HG03139 (cell line): ENCODE measurements around the gene UBA1.

Source experiments
- ATAC-seq: cut with Tn5 transposase; IDR thresholded peaks from one replicate; pipeline ENCODE4 v1.9.1; 2021; ENCODE audit not compliant: unreplicated experiment

The UBA1 gene

DNA sequence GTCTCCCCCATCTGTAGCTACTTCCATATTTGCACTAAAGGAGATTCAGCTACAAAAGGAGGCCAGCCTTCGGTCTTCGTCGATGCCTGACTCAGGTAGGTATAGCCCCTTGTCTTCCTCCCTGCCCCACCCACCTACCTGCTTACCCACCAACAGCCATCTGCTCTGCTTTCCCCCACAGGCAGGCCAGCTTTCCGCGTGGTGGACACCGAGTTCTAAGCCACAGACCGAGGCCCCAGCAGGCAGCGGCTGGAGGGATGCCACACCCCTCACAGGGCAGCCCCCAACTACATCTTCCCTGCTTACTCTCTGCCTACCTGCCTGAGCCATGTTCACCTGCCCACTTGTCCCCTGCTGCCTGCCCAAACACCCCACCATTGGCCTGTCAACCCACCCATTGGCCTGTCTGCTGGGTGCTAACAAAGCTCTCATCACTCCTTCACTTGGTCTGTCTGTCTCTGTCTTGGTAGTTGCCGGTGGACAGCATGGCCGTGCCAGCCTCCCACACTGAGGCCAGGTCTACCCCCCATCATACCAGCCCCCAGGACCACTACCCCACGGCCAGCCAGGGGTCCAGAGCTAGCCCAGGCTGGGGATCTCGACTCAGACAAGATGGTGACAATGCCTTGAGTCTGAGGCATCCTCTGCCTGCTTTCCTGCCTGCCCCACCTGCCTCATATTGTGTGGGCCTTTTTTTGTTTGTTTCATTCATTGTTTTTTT lies 35.1 kb downstream of the UBA1 start:
- ATAC-seq, result no peak

DNA sequence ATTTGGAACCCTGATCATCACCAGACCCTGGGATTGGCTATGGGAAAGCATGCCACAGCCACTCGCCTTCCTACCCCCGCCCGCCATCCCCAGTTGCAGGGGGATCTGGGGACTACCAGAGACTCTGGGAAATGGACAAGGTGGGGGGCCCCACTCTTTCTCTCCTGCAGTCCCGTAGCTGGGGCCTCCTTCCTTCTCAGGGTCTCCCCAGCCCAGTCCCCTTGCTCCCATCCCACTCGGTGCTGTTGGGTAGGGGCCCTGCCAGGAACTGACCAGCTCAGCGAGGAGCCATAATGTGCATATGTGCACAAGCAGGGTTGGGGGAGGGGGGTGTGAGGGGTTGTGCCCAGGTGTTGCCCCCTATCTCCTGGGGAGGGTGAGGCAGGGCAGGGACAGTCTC lies 35.8 kb downstream of the UBA1 start:
- ATAC-seq, result no peak

DNA sequence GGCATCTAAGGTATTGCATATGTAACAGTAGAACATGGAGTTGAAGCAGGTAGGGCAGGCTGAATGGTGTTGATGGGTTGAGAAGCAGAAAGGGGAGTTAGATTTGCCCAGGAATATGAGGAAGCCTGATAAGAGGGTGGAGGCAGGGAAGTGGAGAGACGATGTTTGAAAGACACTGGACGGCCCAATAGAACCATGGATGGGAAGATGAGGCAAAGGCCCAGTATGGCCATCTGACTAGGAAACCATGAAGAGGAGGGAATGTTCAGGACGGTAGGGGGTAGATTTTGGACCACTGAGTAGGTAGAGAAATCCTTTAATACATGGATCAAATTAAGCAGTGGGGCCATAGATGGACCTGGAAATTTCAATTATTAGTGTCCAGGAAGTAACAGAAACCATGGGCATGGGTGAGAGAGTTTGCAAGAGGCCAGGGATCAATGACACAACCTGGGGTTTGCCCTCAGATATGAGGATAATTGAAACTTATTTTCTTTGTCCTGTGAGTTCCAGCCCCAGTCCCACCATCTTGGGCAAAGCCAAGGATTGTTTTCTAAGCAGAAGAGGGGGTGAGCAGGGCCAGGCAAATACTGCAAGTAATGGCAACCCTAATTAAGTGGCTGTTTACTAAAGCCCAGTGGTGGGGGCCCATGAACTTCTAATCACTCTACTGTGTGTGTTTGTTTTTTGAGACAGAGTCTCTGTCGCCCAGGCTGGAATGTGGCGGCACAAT lies 36.7 kb downstream of the UBA1 start:
- no peak for ATAC-seq

DNA sequence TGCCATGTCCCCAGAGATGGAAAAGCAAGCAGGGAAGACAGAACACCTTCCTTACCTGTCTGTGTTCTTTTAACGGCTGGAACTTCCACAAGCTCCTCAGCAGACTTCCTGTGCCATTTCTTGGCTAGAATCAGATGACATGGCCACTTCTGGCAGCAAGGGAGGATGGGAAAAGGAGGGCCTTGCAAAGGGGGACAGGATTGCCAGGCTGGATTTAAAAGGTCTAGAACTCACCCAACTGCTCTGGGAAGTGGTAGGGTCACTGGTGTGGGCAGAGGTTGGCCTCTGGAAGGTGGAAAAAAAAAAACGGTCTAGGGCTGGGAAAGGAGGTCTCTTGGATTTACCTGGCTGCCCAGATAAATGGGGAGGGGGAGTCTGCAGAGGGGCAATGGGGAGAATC lies 37.5 kb downstream of the UBA1 start:
- ATAC-seq, result no peak

DNA sequence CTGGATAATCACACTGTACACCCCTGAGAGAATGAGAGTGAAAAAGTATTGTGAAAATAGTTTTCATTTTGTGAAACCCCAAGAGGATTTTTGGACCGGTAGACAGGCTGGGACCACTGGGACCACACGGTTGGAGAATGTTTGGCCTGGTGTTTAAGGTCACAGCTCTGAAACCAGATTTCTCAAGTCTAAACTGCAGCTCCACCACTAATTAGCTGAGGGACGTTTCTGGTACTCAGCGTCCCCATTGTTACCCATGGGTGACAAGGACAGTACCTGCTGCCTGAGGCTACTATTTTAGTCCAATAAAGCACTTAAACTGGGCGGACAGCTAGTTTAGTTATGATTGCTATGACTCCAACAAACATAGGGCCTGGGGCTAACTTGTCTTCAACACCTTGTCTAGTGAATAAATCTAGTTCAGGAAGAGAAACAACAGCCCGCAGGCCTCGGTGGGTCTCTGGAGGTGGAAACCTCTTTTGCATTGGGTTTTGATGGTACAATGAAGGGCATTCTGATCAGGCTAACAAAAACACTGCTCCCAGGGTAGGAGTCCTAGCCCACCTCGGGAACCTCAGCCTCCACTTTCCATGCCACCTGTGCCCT lies 38.7 kb downstream of the UBA1 start:
- ATAC-seq, result no peak

DNA sequence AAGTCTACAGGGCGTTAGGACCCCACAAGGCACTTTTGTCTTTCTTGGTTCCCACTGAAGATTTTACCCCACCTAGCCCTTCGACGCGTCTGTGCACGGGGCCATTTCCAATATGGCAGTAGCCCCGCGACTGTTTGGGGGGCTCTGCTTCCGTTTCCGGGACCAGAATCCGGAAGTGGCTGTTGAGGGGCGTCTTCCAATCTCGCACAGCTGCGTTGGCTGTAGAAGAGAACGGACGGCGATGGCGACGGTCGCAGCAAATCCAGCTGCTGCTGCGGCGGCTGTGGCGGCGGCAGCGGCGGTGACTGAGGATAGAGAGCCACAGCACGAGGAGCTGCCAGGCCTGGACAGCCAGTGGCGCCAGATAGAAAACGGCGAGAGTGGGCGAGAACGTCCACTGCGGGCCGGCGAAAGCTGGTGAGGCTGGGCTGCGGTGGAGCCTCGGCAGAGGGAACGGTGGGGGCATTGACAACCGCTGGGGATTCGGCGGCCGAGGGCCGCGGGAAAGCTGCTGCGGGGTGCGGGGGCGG lies 39.2 kb downstream of the UBA1 start, which contains the start of gene USP11:
TSS of gene USP11 (plus strand) at position 207 of the 530 bp plus-strand sequence. CDS start at position 242, 35 bp downstream.
- no peak for ATAC-seq

DNA sequence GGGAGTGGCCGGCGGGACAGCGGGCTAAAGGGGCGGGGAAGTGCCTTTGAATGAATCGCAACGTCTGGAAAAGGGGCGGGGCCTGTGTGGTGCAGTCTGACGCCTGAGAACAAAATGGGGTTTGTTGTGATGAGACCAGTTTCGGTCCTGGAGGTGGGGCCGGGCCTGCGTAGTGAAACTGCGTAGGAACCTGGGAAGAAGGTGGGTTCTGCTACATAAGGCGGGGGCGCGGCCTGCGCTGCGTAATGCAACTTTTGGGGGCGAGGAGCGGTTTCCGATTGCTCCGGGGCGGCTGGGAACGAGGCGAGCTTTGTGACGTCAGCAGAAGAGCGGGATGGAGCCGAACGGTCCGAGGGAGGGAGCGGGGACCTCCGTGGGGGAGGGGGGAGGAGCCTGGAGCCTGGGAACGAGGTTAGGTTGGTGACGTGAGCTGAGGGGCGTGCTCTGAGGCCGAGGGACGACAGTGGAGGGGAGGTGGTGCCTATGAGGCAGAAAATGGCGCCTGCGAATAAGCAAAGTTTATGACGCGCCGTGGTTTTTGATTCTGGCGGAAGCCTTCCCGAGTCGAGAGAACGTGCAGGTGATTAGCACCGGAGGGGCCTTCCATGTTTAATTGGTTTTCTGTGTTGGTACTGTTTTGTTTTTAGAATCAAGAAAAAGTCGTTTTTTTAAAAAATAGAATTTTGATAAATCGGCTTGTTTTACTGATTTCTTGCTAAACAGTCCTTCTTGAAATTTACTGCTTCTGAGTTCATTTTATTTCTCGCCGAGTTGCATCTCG lies 39.9 kb downstream of the UBA1 start:
- peak; percentile 88 for ATAC-seq

DNA sequence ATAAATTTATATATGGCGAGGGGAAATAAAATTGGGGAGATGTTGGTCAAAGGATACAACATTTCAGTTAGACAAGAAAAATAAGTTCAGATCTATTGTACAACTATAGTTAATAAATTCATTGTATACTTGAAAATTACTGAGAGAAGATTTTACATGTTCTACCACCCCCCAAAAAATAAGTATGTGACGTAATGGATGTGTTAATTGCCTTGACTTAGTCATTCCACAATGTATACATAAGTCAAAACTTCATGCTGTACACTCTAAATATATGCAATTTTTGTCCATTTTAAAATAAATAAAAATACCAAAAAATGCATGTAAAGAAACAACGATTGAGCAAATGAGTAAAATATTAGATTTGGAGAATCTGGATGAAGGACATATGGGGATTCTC lies 41.0 kb downstream of the UBA1 start:
- ATAC-seq, result no peak

DNA sequence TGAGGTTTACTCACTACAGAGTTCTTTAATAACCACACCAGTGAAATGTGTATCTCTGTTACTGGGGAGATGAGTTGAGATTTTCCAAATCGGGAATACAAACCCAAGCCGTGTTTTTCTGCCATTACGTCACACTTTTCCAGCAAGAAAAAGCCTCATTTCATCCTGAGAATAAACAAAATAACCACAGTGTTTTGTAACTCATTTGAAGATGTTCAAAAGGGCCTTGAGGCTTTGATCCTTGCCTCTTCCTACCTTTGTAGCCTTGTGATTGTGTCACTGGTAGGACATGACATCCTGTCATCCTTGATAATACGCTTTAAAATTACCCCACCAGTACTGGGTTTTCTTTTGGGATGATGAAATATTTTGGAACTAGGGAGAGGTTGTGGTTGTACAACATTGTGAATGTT lies 42.1 kb downstream of the UBA1 start:
- no peak for ATAC-seq

DNA sequence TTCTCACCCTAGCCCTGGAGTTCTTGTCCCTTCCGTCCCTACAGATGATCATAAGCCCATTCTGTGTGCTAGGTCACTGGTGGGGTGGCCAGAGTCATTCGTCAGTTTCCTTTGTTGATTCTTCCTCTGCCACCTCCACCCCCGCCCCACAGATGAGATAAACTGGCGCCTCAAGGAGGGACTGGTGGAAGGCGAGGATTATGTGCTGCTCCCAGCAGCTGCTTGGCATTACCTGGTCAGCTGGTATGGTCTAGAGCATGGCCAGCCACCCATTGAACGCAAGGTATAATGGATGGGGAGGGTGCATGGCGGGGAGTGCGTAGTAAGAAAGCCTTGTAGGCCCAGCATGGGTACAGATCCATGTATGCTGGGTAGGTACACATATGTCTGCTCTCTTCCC lies 45.6 kb downstream of the UBA1 start:
- ATAC-seq, result no peak

DNA sequence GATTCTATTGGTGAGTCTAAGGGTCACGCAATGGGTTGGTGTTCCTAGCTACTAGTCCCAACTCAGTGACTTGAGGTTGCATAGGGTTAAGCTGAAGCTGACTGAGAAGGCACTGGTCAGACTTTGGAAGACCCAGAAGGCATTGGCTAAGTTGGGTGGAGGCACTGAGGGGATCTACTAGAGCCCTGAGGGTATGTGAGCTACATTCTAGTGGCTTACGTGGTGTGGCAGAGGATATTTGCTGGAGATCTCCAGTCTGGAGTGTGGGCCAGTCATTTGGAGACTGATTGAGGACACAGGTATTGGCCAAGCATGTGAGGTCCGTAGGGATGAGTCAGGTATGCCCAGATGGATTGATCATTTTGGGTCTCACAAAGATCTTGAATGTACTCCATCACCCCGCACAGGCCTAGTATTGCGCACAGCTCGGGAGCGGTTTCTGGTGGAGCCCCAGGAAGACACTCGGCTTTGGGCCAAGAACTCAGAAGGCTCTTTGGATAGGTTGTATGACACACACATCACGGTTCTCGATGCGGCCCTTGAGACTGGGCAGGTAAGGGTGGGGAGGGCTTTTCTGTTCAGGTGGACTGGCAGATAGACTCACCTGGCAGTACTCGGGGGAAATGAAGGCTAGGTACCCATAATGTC lies 46.4 kb downstream of the UBA1 start:
- ATAC-seq, result no peak

DNA sequence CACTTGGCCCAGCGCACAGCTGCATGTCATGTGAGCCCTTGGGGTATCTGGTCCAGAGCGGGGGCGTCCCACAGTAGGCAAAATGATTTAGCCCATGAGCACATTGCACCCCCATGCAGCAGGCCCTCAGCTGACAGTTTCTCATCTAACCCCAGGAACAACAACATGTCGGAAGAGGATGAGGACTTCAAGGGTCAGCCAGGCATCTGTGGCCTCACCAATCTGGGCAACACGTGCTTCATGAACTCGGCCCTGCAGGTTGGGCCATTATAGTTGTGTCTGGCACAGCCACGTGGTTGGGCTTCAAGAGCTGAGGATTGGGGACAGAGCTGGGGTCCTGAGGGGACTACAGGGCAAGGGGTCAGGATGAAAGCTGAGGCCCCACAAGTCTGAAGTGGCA lies 47.0 kb downstream of the UBA1 start:
- no peak for ATAC-seq

DNA sequence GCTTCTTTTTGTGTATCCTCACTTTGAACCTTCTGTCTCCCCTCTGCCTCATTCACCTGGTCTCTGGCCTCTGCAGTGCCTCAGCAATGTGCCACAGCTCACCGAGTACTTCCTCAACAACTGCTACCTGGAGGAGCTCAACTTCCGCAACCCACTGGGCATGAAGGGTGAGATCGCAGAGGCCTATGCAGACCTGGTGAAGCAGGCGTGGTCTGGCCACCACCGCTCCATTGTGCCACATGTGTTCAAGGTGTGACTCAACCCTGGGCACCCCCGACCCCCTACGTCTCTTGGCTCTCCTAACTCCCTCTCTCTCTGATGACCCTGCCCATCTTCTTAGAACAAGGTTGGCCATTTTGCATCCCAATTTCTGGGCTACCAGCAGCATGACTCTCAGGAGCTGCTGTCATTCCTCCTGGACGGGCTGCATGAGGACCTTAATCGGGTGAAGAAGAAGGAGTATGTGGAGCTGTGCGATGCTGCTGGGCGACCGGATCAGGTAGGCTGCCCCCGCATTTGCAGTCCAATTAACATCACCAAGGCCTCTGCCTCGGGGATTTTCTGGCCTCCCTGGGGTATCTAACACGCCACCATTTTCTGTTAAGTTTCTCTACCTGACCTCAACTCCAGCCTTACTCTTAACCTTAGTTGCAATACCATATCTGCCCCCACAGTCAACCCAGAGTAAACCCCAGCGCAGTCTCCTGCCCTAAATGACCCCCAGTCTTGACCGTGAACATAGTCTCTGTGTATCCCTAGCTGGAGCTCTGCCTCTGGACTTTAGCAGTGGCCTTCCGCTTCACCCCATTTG lies 47.8 kb downstream of the UBA1 start:
- ATAC-seq, result no peak

DNA sequence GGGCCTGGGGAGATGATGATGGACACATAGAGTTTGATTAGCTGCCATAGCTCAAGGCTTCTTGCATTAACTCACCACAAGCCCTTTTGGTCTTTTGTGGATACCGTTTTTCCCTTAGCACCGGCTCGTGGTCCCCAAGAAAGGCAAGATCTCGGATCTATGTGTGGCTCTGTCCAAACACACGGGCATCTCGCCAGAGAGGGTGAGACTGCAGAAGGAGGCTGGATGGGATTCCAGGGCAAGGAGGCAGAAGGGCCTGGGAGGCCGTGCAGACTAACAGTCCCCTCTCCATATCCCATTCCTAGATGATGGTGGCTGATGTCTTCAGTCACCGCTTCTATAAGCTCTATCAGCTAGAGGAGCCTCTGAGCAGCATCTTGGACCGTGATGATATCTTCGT lies 48.7 kb downstream of the UBA1 start:
- ATAC-seq, result no peak

DNA sequence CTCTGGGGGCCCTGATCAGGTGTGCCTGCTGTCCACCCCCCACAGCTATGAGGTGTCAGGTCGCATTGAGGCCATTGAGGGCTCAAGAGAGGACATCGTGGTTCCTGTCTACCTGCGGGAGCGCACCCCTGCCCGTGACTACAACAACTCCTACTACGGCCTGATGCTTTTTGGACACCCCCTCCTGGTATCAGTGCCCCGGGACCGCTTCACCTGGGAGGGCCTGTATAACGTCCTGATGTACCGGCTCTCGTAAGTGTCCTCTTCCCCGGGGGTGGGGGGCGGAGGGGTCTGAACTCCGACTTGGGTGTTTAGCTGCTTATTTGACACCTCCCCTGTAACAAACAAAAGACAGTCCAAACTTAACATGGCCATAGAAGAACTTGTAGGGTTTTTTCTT lies 49.7 kb downstream of the UBA1 start:
- ATAC-seq, result no peak

DNA sequence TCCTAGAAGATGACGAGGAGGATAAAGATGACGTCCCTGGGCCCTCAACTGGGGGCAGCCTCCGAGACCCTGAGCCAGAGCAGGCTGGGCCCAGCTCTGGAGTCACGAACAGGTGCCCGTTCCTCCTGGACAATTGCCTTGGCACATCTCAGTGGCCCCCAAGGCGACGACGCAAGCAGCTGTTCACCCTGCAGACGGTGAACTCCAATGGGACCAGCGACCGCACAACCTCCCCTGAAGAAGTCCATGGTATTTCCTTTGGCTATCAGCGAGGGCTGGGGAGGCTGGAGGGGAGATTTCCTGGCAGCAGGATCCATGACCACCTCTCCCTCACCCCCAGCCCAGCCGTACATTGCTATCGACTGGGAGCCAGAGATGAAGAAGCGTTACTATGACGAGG lies 51.0 kb downstream of the UBA1 start:
- ATAC-seq, result no peak

DNA sequence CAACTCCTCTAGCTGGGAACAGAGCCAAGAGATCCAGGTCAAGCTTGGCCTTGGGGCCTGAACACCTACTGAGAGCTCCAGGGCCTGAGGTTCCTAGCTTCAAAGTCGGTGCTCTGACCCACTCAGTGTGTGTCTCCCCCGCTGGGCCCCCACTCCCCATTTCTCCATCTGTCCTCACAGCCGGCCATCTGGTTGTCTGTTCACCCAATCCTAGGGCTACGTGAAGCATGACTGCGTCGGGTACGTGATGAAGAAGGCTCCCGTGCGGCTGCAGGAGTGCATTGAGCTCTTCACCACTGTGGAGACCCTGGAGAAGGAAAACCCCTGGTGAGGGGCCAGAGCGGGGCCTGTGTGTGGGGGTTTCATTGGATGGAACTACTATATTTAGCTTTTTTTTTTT lies 51.5 kb downstream of the UBA1 start:
- ATAC-seq, result no peak

DNA sequence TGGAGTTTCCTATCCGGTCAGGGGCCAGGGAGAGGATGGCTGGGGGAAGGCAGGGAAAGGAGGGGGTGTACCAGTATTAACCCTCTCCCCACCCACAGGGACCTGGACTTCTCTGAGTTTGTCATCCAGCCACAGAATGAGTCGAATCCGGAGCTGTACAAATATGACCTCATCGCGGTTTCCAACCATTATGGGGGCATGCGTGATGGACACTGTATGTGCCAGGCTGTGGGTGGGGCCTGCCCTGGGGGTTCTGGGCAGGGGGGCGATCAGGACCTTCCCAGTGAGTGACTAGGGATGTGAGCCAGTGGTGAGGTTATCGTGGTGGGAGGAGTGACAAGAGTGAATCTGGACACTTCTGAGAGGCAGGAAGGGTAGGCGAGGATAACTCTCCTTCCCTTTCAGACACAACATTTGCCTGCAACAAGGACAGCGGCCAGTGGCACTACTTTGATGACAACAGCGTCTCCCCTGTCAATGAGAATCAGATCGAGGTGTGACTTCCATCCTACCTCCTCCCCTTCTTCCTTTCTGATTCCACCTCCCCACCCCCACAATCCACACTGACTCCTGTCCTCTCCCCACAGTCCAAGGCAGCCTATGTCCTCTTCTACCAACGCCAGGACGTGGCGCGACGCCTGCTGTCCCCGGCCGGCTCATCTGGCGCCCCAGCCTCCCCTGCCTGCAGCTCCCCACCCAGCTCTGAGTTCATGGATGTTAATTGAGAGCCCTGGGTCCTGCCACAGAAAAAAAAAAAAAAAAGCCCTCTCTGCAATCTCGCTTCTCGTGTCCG lies 53.8 kb downstream of the UBA1 start:
- ATAC-seq, result no peak

DNA sequence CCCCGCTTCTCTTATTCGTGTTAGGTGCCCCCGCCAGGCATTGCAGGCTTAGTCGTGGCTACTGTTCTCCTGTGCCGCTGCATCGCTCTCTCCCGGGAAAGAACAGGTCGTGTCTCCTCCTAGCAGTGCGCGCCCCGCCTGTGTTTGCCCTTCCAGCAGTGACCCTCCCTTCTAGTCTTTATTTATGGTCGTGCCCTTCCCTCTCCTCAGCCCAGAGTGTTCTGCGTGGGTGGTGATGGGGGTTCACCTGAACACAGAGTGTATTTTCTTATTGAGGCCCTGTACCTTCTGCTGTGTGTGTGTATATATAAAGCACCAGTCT lies 54.3 kb downstream of the UBA1 start:
- ATAC-seq, result no peak
